Daoy (cell line): ENCODE data around the gene CNTROB. TPM values are rescaled to one million over a fixed set of nuclear protein-coding genes. Genes with fewer than 3 reads are reported as not detected.

Source experiments
- DNase-seq: peaks from one replicate; pipeline ENCODE4 v3.0.0-alpha.2; 2015; ENCODE audit warnings: low read depth
- total RNA-seq: library from RNA; depleted of rRNA; stranded (reverse); fragments of >200 nt; shearing (Covaris generic); gene quantifications from 2 replicates; pipeline ENCODE4 v1.2.3, GENCODE V29; 2014; rRNA removed

CNTROB gene
- total RNA-seq, 1 experiment from 2014 or later, result 22.0 TPM

DNA sequence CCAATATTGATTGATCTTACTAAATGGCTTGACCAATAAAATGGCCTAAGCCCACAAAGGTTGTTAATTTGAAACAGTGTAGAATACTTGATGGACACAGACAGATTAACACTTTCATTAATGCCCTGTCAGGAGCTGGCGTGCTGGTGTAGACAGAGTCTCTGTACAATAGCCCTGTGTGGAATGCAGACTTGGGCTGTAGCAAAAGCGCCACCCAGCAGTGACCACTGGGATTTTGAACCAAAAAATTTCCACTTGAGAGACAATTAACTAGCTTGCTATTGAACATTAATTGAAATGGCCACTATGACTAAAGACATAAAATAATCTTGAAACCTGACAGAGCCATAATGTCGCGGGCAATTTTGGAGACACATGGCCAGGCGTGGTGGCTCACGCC lies 50.7 kb downstream of the CNTROB start:
- peak; percentile 40 for DNase-seq

DNA sequence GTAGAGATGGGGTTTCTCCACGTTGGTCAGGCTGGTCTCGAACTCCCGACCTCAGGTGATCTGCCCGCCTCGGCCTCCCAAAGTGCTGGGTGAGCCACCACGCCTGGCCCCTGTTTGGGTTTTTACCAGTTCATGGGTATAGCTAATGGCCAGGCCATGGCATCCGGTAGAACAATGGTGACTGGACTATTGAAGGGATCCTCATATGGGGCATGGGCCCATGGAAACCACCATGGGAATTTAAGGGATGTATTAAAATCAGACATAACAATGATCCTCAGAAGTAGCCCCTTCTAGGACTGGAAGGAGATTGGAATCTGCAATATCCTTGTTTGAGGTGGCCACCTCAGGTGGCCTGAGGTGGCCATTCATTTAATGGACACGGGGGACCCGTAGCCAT lies 52.9 kb downstream of the CNTROB start:
- no peak for DNase-seq

DNA sequence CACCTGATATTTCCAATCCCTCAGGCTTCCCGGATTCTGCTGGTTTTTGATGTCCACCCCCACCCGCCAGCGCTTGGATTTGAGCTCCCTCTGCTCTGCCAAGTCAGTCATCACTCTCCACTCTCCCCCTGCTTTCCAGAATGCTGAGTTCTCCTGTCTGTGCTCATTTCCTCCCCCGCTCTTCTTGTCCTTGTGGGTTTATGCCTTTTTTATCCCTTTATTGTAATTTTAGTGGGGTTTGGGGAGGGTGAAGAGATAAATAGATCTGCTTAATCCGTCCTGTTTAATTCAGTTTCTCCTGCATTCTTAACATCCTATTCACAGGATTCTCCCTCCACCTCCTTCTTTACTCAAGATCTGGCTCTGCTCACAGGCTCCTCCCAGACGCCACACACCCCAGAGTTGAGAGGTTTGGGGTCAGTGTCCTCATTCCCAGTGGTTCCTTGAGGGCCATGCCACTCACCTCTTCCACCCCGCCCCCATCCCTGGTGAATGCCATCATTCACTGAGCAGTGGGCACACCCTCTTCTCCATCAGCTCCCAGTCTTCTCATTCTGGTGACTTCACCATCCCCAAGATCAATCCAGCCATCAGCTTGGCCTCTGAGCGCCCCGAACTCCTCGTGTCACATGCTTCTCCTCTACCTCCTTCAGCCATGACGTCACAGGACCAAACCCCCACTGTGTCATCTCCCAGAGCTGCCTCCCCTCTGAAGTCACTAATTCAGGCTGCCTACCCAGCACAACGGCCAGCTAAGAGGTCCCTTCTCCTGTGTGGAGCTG lies 55.3 kb downstream of the CNTROB start:
- no peak for DNase-seq

DNA sequence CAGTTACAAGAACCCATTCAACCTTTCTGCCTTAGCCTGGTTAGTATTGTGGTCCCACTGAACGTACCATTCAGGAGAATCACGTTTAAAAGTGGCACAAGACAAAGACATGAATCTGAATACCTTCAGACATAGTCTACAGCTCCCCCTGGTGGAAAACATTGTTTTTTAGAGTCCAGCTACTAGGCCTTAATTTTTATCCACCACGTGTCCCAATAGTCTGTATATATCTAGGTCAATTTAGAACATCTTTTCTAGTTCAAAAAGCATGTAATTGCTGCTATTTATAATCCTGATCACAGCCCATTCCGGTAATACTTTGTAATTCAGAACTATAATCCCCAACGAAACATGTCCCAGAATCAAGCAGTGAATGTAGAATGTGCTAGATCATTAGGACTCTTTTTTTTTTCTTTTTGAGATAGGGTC lies 56.8 kb downstream of the CNTROB start:
- peak; percentile 63 for DNase-seq

DNA sequence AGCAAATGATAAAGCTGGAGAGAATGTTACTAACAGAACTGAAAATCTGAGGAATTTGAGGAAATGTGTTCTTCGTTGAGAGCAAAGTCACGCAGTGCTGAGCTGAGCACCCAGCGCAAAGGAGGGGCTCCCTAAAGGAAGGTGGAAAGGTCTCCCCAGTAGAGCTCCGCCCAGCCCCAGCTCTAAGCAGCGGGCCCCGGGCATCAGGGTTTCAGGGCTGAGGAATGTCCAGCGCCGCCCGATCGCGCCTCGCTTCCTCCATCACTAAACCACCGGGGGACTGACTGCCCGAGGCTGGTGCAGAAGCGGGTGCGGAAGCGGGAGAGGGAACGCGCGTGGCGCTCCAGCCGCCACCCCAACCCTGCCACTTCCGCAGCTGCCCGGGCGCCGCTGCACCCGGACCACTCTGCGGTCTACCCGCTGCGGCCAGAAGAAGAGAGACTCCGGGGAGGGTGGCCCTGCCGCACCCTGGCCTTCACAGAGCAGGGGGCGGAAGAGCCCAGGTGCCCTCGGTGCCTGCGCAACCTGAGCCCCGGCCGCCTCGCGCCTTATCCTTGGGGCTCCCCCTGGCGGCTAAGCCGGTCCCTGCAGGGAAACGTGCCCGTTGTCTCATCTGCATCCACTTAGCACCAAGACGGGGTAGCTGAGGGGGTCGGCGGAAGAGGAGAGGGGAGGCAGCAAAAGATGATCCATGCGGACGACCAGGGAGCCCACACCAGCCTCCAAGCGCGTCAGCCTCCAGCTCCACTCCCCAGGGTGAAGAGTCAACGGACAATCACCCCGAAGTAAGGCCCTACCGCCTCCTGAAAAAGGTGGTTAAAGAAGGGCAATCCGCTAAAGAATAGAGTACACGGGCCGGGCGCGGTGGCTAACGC lies 58.0 kb downstream of the CNTROB start:
- peak; percentile 68 for DNase-seq

DNA sequence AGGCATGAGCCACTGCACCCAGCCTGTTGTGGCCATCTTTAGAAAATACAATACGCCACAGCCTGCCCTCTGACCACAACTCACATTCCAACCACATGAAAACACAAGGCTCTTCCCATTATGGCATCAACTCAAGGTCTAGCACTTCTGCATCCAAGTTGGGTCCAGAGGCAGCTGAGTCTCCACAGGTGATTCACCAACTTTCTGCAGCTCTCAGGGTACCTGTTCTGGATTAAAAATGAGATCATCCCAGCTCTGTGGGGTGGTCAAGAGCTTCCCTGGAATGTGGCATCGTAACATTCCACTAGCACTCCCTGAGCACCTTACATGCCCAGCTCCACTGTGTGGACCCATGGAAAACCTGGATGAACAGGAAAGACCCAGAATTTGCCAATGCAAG lies 60.5 kb downstream of the CNTROB start:
- DNase-seq, result peak; percentile 42

DNA sequence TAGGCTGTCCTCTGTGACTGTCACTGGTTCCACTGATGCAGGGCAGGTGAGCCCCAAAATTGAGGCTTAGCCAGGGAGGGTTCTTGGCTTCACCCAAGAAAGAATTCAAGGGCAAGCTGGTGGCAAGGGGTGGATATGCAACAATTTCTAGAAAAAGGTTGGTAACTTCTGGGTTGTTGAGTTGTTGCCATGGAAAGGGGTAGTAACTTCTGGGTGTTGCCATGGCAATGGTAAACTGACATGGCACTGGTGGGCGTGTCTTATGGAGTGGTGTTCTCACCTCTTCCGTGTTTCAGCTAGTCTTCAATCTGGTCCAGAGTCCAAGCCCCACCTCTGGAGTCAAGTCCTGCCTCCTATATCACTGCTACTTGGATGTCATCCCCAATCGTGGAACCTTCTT lies 60.9 kb downstream of the CNTROB start:
- DNase-seq, result no peak

DNA sequence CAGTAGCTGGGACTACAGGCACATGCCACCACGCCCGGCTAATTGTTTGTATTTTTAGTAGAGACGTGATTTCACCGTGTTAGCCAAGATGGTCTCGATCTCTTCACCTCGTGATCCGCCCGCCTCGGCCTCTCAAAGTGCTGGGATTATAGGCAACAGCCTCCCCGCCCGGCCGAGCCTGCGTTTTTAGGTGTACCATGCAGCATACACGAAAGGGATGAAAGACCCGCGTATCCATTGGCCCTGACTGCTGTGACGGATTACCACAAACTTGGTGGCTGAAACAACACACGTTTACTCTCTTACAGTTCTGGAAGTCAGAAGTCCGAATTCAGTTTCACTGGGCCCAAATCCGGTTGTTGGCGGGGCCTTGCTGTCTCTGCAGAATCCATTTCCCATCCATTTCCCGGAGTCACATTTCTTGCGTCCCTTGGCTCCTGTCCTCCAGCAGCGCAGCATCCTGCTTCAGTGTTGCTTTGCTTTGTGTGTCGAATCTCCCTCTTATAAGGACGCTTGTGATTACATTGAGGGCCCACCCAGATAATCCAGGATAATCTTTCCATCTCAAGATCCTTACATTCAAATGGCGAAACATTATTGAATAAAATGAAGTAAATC lies 62.1 kb downstream of the CNTROB start:
- DNase-seq, result no peak

DNA sequence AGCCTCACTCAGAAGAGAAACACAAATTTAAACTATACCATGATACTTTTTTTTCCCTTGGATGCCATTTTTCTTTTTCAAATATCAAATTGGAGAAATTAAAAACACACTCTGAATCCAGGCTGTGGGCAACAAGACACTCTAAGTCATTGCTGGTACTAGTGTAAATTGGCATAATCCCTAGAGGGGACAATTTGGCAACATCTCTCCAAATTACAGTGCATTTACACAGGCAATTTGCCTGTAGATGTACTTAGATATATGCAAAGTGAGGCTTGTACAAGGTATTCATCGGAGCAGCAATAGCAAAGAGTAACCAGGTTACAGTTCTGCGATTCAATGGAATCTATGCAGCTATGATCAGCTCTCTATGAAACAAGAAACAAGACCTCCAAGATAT lies 63.7 kb downstream of the CNTROB start:
- no peak for DNase-seq

DNA sequence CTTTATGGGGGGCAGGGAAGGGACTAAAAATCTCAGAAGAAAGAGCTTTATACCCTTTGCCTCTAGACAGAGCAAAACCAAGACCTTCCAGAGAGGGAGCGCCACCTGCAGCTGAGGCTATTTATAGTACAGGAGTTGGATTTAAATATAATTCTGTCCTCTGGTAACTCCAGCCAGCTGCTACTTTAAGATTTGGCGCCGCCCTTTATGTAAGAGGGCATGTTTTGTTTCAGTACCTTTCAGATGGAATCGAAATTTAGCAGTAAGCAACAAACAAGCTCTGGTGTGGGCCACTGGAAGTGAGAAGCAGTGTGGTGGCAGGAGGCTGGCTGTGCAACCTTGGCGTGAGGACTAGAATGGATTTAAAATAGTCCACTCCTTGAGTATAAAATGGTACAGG lies 65.2 kb downstream of the CNTROB start:
- DNase-seq, result peak; percentile 18

Other genes starting within 250 kb of the CNTROB start
- gene TP53, start 244.7 kb upstream of the CNTROB start, total RNA-seq, result 47.8 and 70.9 TPM in 2 replicates
- gene WRAP53, start 243.7 kb upstream of the CNTROB start, total RNA-seq, result 33.7 and 41.4 TPM in 2 replicates
- 1.0 and 2.1 TPM in 2 replicates for gene EFNB3, start 227.0 kb upstream of the CNTROB start, total RNA-seq
- gene DNAH2, start 214.5 kb upstream of the CNTROB start, total RNA-seq, result under 0.01 TPM in 1 of 2 replicates, not detected in the other
- 0.11 and 0.60 TPM in 2 replicates for gene KDM6B, start 98.0 kb upstream of the CNTROB start, total RNA-seq
- 0.46 TPM in 1 of 2 replicates, not detected in the other for gene TMEM88, start 77.1 kb upstream of the CNTROB start, total RNA-seq
- 99.2 and 136 TPM in 2 replicates for gene NAA38, start 74.6 kb upstream of the CNTROB start, total RNA-seq
- gene CYB5D1, start 74.2 kb upstream of the CNTROB start, total RNA-seq, result 5.5 and 6.7 TPM in 2 replicates
- 27.5 and 31.8 TPM in 2 replicates for gene CHD3, start 43.4 kb upstream of the CNTROB start, total RNA-seq
- 0.54 and 1.6 TPM in 2 replicates for gene RNF227, start 15.9 kb upstream of the CNTROB start, total RNA-seq
- gene KCNAB3, start 2.4 kb upstream of the CNTROB start, total RNA-seq, result 0.29 and 2.5 TPM in 2 replicates
- gene TRAPPC1, start 260 bp upstream of the CNTROB start, total RNA-seq, result 5.4 and 13.1 TPM in 2 replicates
- gene GUCY2D, start 70.4 kb downstream of the CNTROB start, total RNA-seq, result under 0.01 TPM in 1 of 2 replicates, not detected in the other
- gene ALOX15B, start 106.9 kb downstream of the CNTROB start, total RNA-seq, result not detected in 2 replicates
- not detected in 2 replicates for gene ALOX12B, start 155.5 kb downstream of the CNTROB start, total RNA-seq
- 0.03 TPM in 1 of 2 replicates, not detected in the other for gene ALOXE3, start 186.3 kb downstream of the CNTROB start, total RNA-seq
- gene HES7, start 191.9 kb downstream of the CNTROB start, total RNA-seq, result 0.40 and 0.92 TPM in 2 replicates
- 0.74 and 1.9 TPM in 2 replicates for gene PER1, start 220.2 kb downstream of the CNTROB start, total RNA-seq
- gene VAMP2, start 230.7 kb downstream of the CNTROB start, total RNA-seq, result 2.7 and 3.5 TPM in 2 replicates
- 23.4 TPM in 2 replicates for gene TMEM107, start 244.2 kb downstream of the CNTROB start, total RNA-seq